Nephron (organoid): ENCODE results near the gene BTBD7.

Experiments used
- H3K27ac Mint-ChIP-seq, 3 experiments: 2 replicates each; pipeline ENCODE4 v1.8.0; 2020; ENCODE audit warnings: mixed read lengths in 3 of 3, mild to moderate bottlenecking in 2 of 3, moderate library complexity in 1 of 3
- H3K27me3 Mint-ChIP-seq: 2 replicates; pipeline ENCODE4 v1.8.0; 2021; ENCODE audit warnings: low read depth, mild to moderate bottlenecking, moderate library complexity, mixed read lengths
- H3K36me3 Mint-ChIP-seq: 2 replicates; pipeline ENCODE4 v1.8.0; 2020; ENCODE audit warnings: low read depth, mixed read lengths
- H3K4me1 Mint-ChIP-seq: 2 replicates; pipeline ENCODE4 v1.8.0; 2020; ENCODE audit warnings: mixed read lengths
- H3K4me3 Mint-ChIP-seq, 3 experiments: 2 replicates each; pipeline ENCODE4 v1.8.0; 2020; ENCODE audit warnings: mild to moderate bottlenecking in 3 of 3, mixed read lengths in 3 of 3, moderate library complexity in 2 of 3
- H3K9me3 Mint-ChIP-seq: 2 replicates; pipeline ENCODE4 v1.8.0; 2020; ENCODE audit warnings: mixed read lengths
- CTCF ChIP-seq, 3 experiments: fragments of 200-600 bp; sonication (generic); IDR thresholded peaks; one replicate each; pipeline ENCODE4 v1.5.0; 2021; ENCODE audit warnings: antibody characterized with exemption in 3 of 3; ENCODE audit not compliant: unreplicated experiment in 3 of 3

The BTBD7 gene

DNA sequence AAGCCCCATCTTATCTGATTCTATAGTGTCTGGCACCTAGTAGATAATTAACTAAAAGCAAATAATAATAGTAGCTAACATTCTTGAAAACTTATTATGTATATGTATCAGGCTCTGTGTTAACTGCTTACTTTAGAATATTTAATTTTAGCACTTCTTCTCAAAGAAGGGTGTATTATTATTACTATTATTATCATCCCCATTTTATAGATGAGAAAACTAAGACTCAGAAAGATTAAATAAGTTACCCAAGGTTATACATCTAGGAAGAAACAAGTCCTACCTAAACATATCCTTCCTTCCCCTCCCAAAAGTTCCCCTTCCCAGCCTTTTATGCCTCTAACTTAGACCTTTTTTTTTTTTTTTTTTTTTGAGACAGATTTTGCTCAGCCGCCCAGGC, 64.4 kb downstream of the BTBD7 start:
- Mint-ChIP-seq H3K27me3 (no peaks in the 10 kb centered on the region), H3K36me3 (peaks cover 14% of the 10 kb centered on the region), H3K4me1 (no peaks in the 10 kb centered on the region), H3K9me3 (no peaks in the 10 kb centered on the region), H3K4me3 (no peak overlapping the region), H3K27ac (no peak overlapping the region)
- no peak for TF ChIP-seq CTCF (IDR thresholded peaks at IDR 0.05; ENCODE audit: unreplicated experiment in 3 of 3)

- no peak for TF ChIP-seq CTCF (IDR thresholded peaks at IDR 0.05; ENCODE audit: unreplicated experiment in 3 of 3)
- Mint-ChIP-seq H3K36me3 (peaks cover 13% of the 10 kb centered on the region), H3K27me3 (no peaks in the 10 kb centered on the region), H3K4me3 (no peak overlapping the region), H3K4me1 (no peaks in the 10 kb centered on the region), H3K9me3 (no peaks in the 10 kb centered on the region), H3K27ac (no peak overlapping the region)
These were observed 65.6 kb downstream of the BTBD7 start for GRCh38 chr14:93267149-93267711.

DNA sequence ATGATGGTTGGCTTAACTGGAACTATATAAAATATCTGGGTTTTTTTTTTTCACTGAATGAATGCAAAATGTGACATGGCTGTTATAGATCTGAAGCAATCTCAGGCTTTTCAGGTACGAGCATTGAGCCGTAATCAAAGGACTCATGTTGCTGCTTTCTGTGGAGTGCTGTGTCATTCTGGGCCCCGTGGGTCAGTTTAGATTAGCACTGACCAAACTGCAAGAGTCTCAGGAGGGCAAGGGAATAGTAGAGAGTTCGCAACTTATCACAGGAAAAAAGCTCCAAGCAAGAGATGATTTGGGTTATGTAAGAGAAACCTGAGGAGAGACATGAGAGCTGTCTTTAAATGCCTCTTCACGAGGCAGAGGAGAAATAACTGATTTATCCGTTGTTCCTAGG, 66.7 kb downstream of the BTBD7 start:
- Mint-ChIP-seq H3K4me3 (no peak overlapping the region), H3K27ac (no peak overlapping the region)

DNA sequence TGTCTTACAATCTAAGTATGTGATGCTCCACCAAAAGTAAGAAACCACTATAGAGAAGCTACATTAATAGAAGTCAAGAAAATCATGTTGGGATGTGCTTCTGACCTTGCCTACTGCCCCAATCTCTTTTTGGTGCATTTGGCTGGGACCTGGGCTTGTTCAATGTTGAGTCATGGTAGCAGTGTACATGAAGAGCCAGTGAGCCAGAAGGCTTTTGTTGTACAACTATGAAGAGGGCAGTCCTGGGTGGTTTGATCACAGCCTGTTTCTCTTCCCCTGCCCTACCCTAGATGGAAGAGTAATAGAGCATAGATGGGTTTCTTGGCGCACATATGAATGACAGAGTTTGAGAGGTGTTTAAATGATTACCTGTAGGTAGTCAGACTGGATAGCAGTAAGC, 69.4 kb downstream of the BTBD7 start:
- Mint-ChIP-seq H3K36me3 (peaks cover 18% of the 10 kb centered on the region), H3K9me3 (no peaks in the 10 kb centered on the region), H3K27ac (no peak overlapping the region), H3K27me3 (no peaks in the 10 kb centered on the region), H3K4me3 (no peak overlapping the region), H3K4me1 (no peaks in the 10 kb centered on the region)
- TF ChIP-seq CTCF (IDR thresholded peaks at IDR 0.05; ENCODE audit: unreplicated experiment in 3 of 3) = no peak

More for the DNA sequence above, 66.7 kb downstream of the BTBD7 start:
- Mint-ChIP-seq H3K36me3 (peaks cover 12% of the 10 kb centered on the region), H3K9me3 (no peaks in the 10 kb centered on the region), H3K27me3 (no peaks in the 10 kb centered on the region), H3K4me1 (no peaks in the 10 kb centered on the region)
- no peak for TF ChIP-seq CTCF (IDR thresholded peaks at IDR 0.05; ENCODE audit: unreplicated experiment in 3 of 3)

DNA sequence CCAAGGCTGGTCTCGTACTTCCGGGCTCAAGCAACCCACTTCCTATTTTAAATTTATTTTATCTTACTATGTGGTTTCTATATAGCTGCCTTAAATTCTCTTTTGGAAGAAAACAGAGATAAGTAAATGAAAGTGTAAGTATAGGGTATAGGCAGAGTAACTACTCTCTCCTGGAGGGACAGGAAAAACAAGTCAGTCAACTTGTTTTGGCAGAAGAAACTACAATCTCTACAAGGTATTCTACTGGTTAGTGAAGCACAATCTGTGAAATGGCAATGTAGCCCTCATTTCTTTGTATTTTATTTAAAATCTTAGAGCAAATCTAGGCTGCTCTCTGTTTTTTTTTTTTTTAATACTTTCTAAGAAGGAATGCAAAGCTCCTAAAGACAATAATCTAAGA, 70.4 kb downstream of the BTBD7 start:
- no peak for TF ChIP-seq CTCF (IDR thresholded peaks at IDR 0.05; ENCODE audit: unreplicated experiment in 3 of 3)
- no peaks in the 10 kb centered on the region for H3K4me1 Mint-ChIP-seq
- no peak overlapping the region for H3K4me3 Mint-ChIP-seq
- H3K36me3 Mint-ChIP-seq = peaks cover 24% of the 10 kb centered on the region
- no peaks in the 10 kb centered on the region for H3K27me3 Mint-ChIP-seq
- no peaks in the 10 kb centered on the region for H3K9me3 Mint-ChIP-seq
- H3K27ac Mint-ChIP-seq = no peak overlapping the region

DNA sequence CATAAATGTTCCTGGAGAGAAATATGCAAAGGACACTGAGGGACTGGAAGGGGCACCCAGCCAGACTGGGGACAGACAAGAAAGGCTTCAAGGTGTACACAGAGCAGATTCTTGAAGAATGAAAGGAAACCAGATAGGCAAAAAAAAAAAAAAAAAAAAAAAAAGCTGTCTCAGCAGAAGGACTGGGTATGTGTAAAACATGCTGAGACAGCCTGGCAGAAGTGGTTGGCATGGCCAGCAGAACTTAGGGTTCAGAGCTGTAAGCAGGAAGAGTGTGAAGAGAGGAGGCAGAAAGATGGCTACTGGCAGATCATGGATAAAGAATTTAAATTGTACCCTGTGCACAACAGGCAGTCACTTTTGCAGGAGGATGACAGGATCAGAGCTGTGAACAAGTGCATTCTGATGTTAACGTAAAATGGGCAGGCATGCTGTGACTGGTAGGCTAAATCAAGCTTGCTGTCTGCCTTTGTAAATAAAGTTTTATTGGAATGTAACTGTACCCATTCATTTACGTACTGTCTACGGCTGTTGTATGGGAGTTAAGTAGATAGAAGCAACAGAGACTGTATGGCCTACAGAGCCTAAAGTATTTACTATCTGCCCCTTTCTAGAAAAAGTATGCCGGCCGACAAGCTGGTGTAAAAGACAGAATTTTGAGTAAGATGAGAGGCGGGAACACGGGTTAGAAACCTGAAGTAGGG, 83.6 kb downstream of the BTBD7 start:
- H3K27me3 Mint-ChIP-seq = no peaks in the 10 kb centered on the region
- H3K4me1 Mint-ChIP-seq = no peaks in the 10 kb centered on the region
- peaks cover 61% of the 10 kb centered on the region for H3K36me3 Mint-ChIP-seq
- H3K9me3 Mint-ChIP-seq = no peaks in the 10 kb centered on the region
- H3K4me3 Mint-ChIP-seq = no peak overlapping the region
- no peak for TF ChIP-seq CTCF (IDR thresholded peaks at IDR 0.05; ENCODE audit: unreplicated experiment in 3 of 3)
- no peak overlapping the region for H3K27ac Mint-ChIP-seq
